K562 (cell line): ENCODE measurements around the gene RC3H2. TPM values are rescaled to one million over a fixed set of nuclear protein-coding genes. Genes with fewer than 3 reads are reported as not detected.

ENCODE experiments used
- ATAC-seq: fragments of 200-7000 bp; cut with Tn5 transposase; 3 replicates; pipeline ENCODE4 v1.9.1; 2020; ENCODE audit warnings: moderate library complexity
- BruUV-seq: library from RNA; stranded (reverse); fragments of 400-500 nt; replicated peaks from 2 replicates; lab custom pipeline; 2021; lab: Mats Ljungman, UMichigan
- CTCF ChIA-PET: fragments of 300-600 bp; formaldehyde crosslinking; extraction: SDS; loops from one replicate; lab custom pipeline; 2021; ENCODE audit warnings: low intra/inter-chr PET ratio; lab: Yijun Ruan, JAX
- POLR2A ChIA-PET: fragments of 300-600, 350-650 bp; sonication (Branson Sonifier 250); formaldehyde crosslinking; extraction: SDS; loops from one replicate; lab custom pipeline; 2021; ENCODE audit warnings: antibody characterized with exemption, inconsistent platforms; lab: Yijun Ruan, JAX
- DNase-seq, 4 experiments: peaks; one replicate each; pipeline versions ENCODE4 v3.0.0 to v3.0.0-alpha.2; 2011 to 2018; ENCODE audit warnings: low spot score in 3 of 4, mixed read lengths in 3 of 4; ENCODE audit errors: extremely low read depth in 1 of 4
- FAIRE-seq: peaks from 2 replicates; lab custom pipeline; 2011; peaks lifted over from hg19 to GRCh38; lab: Jason Lieb, UNC
- H2AFZ ChIP-seq: 2 replicates; pipeline ENCODE4 v1.6.0; 2011; ENCODE audit warnings: low read depth, low read length, control low read depth, inconsistent platforms
- H3K27ac ChIP-seq: fragments of 200-600 bp; 3 replicates; pipeline ENCODE4 v1.8.0; 2011; ENCODE audit warnings: low read depth, mild to moderate bottlenecking, control low read depth, inconsistent platforms, low read length, moderate library complexity, mixed read lengths; ENCODE audit errors: extremely low read depth
- H3K27me3 ChIP-seq, 2 experiments: fragments of 300-600 bp in 1 of 2; 2 replicates in 1 of 2; 3 replicates in 1 of 2; pipeline versions ENCODE4 v1.6.0 to v1.8.0; 2011; ENCODE audit warnings: inconsistent platforms in 2 of 2, low read length in 2 of 2, mild to moderate bottlenecking in 1 of 2, mixed read lengths in 1 of 2, moderate library complexity in 1 of 2; ENCODE audit not compliant: control insufficient read depth in 2 of 2, insufficient read depth in 2 of 2
- H3K36me3 ChIP-seq: fragments of 300-600 bp; 3 replicates; pipeline ENCODE4 v1.8.0; 2011; ENCODE audit warnings: mild to moderate bottlenecking, low read length, inconsistent platforms; ENCODE audit not compliant: control insufficient read depth, insufficient read depth
- H3K4me1 ChIP-seq, 2 experiments: fragments of 200-600 bp in 1 of 2; replicated peaks in 1 of 2; 2 replicates in 1 of 2; 3 replicates in 1 of 2; pipeline versions ENCODE4 v1.5.1 to v1.8.0; 2011; ENCODE audit warnings: inconsistent platforms in 2 of 2, low read length in 2 of 2, mild to moderate bottlenecking in 1 of 2, mixed read lengths in 1 of 2, moderate library complexity in 1 of 2; ENCODE audit not compliant: control insufficient read depth in 2 of 2, insufficient read depth in 2 of 2
- H3K4me2 ChIP-seq: 2 replicates; pipeline ENCODE4 v1.6.1; 2011; ENCODE audit warnings: low read length, control low read depth, inconsistent platforms, mixed read lengths; ENCODE audit not compliant: insufficient read depth
- H3K4me3 ChIP-seq: fragments of 200-600 bp; sonication (generic), shearing (Covaris generic); 2 replicates; pipeline ENCODE4 v1.5.1; 2016; ENCODE audit warnings: control low read depth, inconsistent platforms
- H3K79me2 ChIP-seq: fragments of 200-600 bp; 3 replicates; pipeline ENCODE4 v1.8.0; 2011; ENCODE audit warnings: low read length, inconsistent platforms; ENCODE audit not compliant: control insufficient read depth, insufficient read depth
- H3K9ac ChIP-seq, 2 experiments: 2 replicates each; pipeline versions ENCODE4 v1.6.0 to v1.6.1; 2011; ENCODE audit warnings: low read depth in 2 of 2, low read length in 2 of 2, control low read depth in 1 of 2, inconsistent platforms in 1 of 2, mild to moderate bottlenecking in 1 of 2, mixed read lengths in 1 of 2; ENCODE audit not compliant: insufficient read depth in 1 of 2
- H3K9me1 ChIP-seq: one replicate; pipeline ENCODE4 v1.6.0; 2011; ENCODE audit warnings: inconsistent platforms, mild to moderate bottlenecking, low read length, moderate library complexity; ENCODE audit not compliant: control insufficient read depth, insufficient read depth
- H3K9me3 ChIP-seq: replicated peaks from 2 replicates; pipeline ENCODE4 v1.5.1; 2011; ENCODE audit warnings: low read depth, low read length, inconsistent platforms; ENCODE audit not compliant: control insufficient read depth, insufficient read depth
- H4K20me1 ChIP-seq: replicated peaks from 2 replicates; pipeline ENCODE4 v1.6.1; 2011; ENCODE audit warnings: low read length, inconsistent platforms, mixed read lengths; ENCODE audit not compliant: control insufficient read depth, insufficient read depth
- BACH1 ChIP-seq: fragments of 200-800 bp; sonication (Bioruptor generic); IDR thresholded peaks from 2 replicates; pipeline ENCODE4 v1.6.1; 2016; ENCODE audit warnings: missing genetic modification characterization, missing compliant biosample characterization
- HLTF ChIP-seq: fragments of 450-650 bp; IDR thresholded peaks from 2 replicates; pipeline ENCODE4 v1.6.1; 2016
- MEF2D ChIP-seq: conservative IDR thresholded peaks from 2 replicates; pipeline ENCODE4 v1.6.1; 2016; ENCODE audit warnings: low read depth, missing genetic modification characterization, missing compliant biosample characterization
- POLR2G ChIP-seq: fragments of 200-400 bp; formaldehyde crosslinking; IDR thresholded peaks from 2 replicates; pipeline ENCODE4 v1.6.1; 2017; ENCODE audit warnings: low read depth, mild to moderate bottlenecking, antibody characterized with exemption, low read length, moderate library complexity
- TBL1XR1 ChIP-seq, 2 experiments: IDR thresholded peaks; 2 replicates each; pipeline ENCODE4 v1.6.1; 2012; ENCODE audit warnings: improper control_type of control experiment in 2 of 2, low read length in 2 of 2, mild to moderate bottlenecking in 1 of 2
- ZMIZ1 ChIP-seq, 2 experiments: fragments of 150-350 bp in 1 of 2; IDR thresholded peaks; 2 replicates each; pipeline ENCODE4 v1.6.1; 2012 to 2016; ENCODE audit warnings: low read depth in 2 of 2, low read length in 2 of 2, mild to moderate bottlenecking in 1 of 2, moderate library complexity in 1 of 2
- WGBS: fragments of 100-300 bp; shearing (Covaris generic); methylation state at CpG from one replicate; pipeline ENCODE4 v1.1.6; 2016; ENCODE audit warnings: low coverage, mixed read lengths; ENCODE audit not compliant: insufficient coverage; ENCODE audit errors: missing lambda C conversion rate; 5-methylcytosine and 5-hydroxymethylcytosine counted together
- in situ Hi-C: fragments of 300-500 bp; cut with MboI; formaldehyde crosslinking; loops from 4 replicates; pipeline ENCODE4 v1.15.0; 2018; ENCODE audit warnings: inconsistent platforms, mixed read lengths
- intact Hi-C: fragments of 100-400 bp; cut with micrococcal nuclease; formaldehyde crosslinking; loops from 2 replicates; pipeline ENCODE4 v1.14.2; 2022
- polyA plus RNA-seq, 8 experiments: library from polyadenylated mRNA; depleted of rRNA in 4 of 8; stranded (reverse) in 5 of 8; unstranded in 3 of 8; fragments of >200 nt; fragmentation: Nextera tagmentation in 2 of 8; fragmentation: Illumina TruSeq in 1 of 8; extraction: Ambion mirVana in 2 of 8; extraction: Trizol in 1 of 8; gene quantifications; 2 replicates each; pipeline versions ENCODE4 v1.2.1 to v1.2.3, GENCODE V29; 2011 to 2014; ENCODE audit warnings: inconsistent platforms in 1 of 8, missing spikeins in 1 of 8
- total RNA-seq, 7 experiments: library from RNA; depleted of rRNA in 6 of 7; stranded (reverse); fragments of >200 nt in 6 of 7; fragmentation: Illumina TruSeq in 2 of 7; extraction: Trizol in 2 of 7; gene quantifications; 2 replicates each; pipeline versions ENCODE4 v1.2.1 to v1.2.3, GENCODE V29; 2011 to 2021; ENCODE audit warnings: low replicate concordance in 1 of 7

Gene RC3H2
- total and polyA plus RNA-seq, 9 of the 15 experiments (the other 6 are each of a cell fraction or from before 2014, with no cell fraction given) = 5.6 to 35.4 (median 18.6) TPM

- Histone ChIP-seq H3K9me1 (no peaks in the 10 kb centered on the region), H4K20me1 (no peaks in the 10 kb centered on the region), H3K27ac (no peak overlapping the region), H2AFZ (no peak overlapping the region; the same call in 1 of the 2 replicates), H3K4me2 (no peak overlapping the region), H3K9ac (no peak overlapping the region), H3K4me3 (no peak overlapping the region), H3K79me2 (no peaks in the 10 kb centered on the region), H3K9me3 (no peaks in the 10 kb centered on the region), H3K4me1 (peaks cover 0 to 4% of the 10 kb centered on the region in 2 experiments; a peak in 2 of 5 replicates), H3K36me3 (no peaks in the 10 kb centered on the region), H3K27me3 (no peaks in the 10 kb centered on the region)
- FAIRE-seq (no peak), DNase-seq (no peak), ATAC-seq (no peak)
- intact Hi-C loops (no loop called here), in situ Hi-C loops (no loop called here)
- TF ChIP-seq BACH1 (tag) = no peak
- no peak for TF ChIP-seq ZMIZ1 (IDR thresholded peaks at IDR 0.05; ENCODE audit: low read depth in 2 of 2, low read length in 2 of 2)
- no peak for TF ChIP-seq HLTF
- TF ChIP-seq MEF2D (tag) = no peak
- no peak for TF ChIP-seq TBL1XR1 (IDR thresholded peaks at IDR 0.05; ENCODE audit: low read length in 2 of 2)
- TF ChIP-seq POLR2G = no peak
- ChIA-PET POLR2A (interaction anchor here (0.5 to 0.9 kb wide), 2 partner anchors 9 to 178 kb away, joined by 3 read pairs; partner anchors contain the start of gene PDCL), CTCF (no interaction called here)
- BruUV-seq = no TSS peak
- 61% methylated on average over 13 of the region's 14 CpGs for WGBS
These were observed 67.8 kb downstream of the RC3H2 start for GRCh38 chr9:122837266-122837850.
